ENCODE data around the gene SULT2B1. TPM values are rescaled to one million over a fixed set of nuclear protein-coding genes. Genes with fewer than 3 reads are reported as not detected.

Gene SULT2B1
- total RNA-seq, 2 experiments from 2014 or later = not detected

DNA sequence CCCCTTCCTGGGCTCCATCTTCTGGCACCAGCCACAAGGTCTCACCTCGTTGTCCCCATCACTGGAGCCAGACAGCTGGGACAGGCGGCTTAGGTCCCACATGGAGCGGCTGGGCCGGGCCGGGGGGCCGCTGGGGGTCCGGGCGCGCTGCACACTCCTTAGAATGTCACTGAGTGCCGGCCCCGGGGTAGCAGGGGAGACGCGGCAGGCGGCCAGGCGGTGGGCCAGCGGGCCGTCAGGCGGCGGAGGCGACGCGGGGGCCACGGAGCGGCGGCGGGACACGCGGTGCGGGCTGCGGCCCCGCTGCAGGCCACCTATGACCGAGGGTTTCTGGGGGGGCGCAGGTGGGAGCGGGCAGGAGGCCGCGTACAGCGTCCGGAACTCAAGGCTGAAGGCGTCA, 51.5 kb downstream of the SULT2B1 start:
- Mint-ChIP-seq H3K4me1 (no peaks in the 10 kb centered on the region), H3K4me3 (no peak overlapping the region), H3K36me3 (no peaks in the 10 kb centered on the region), H3K27ac (no peak overlapping the region), H3K27me3 (no peaks in the 10 kb centered on the region), H3K9me3 (ENCODE audit: low read depth) (no peaks in the 10 kb centered on the region)
- ATAC-seq (no peak), DNase-seq (no peak)
- CTCF ChIA-PET = interaction anchor here (1.0 kb wide), 1 partner anchor 97 kb away, joined by 3 read pairs; no protein-coding TSS in a partner anchor

- H3K36me3 Mint-ChIP-seq = no peaks in the 10 kb centered on the region
- H3K9me3 Mint-ChIP-seq (ENCODE audit: low read depth) = no peaks in the 10 kb centered on the region
- CTCF ChIA-PET = interaction anchor here (1.0 kb wide), 1 partner anchor 98 kb away, joined by 3 read pairs; no protein-coding TSS in a partner anchor
- no peaks in the 10 kb centered on the region for H3K27me3 Mint-ChIP-seq
- ATAC-seq (no peak), DNase-seq (no peak)
- H3K4me1 Mint-ChIP-seq = peaks cover under 1% of the 10 kb centered on the region
- no peak overlapping the region for H3K27ac Mint-ChIP-seq
- H3K4me3 Mint-ChIP-seq = no peak overlapping the region
Measured at GRCh38 chr19:48603850-48604249, 51.9 kb downstream of the SULT2B1 start.

- CTCF ChIA-PET = interaction anchor here (0.8 to 3.7 kb wide), 6 partner anchors 10 to 116 kb away, joined by 3 to 31 read pairs (median 14); no protein-coding TSS in a partner anchor
- Mint-ChIP-seq H3K27me3 (no peaks in the 10 kb centered on the region), H3K4me1 (peaks cover 2% of the 10 kb centered on the region), H3K27ac (no peak within 1 kb of the TSS), H3K4me3 (no peak within 1 kb of the TSS), H3K36me3 (no peaks in the 10 kb centered on the region), H3K9me3 (ENCODE audit: low read depth) (no peaks in the 10 kb centered on the region)
- DNase-seq = no peak
- ATAC-seq = no peak
Measured at GRCh38 chr19:48606463-48607358, 54.7 kb downstream of the SULT2B1 start, which contains the start of gene SPACA4. SPACA4 (plus strand) TSS chr19:48606742; CDS start chr19:48606979, 237 bp downstream.

GRCh38 chr19:48607359-48607755, 55.4 kb downstream of the SULT2B1 start:
- Mint-ChIP-seq H3K4me1 (peaks cover 2% of the 10 kb centered on the region), H3K27me3 (no peaks in the 10 kb centered on the region), H3K9me3 (ENCODE audit: low read depth) (no peaks in the 10 kb centered on the region), H3K27ac (no peak overlapping the region), H3K36me3 (no peaks in the 10 kb centered on the region), H3K4me3 (no peak overlapping the region)
- ATAC-seq = no peak
- DNase-seq = no peak
- CTCF ChIA-PET = interaction anchor here (0.8 to 3.7 kb wide), 5 partner anchors 10 to 117 kb away, joined by 3 to 31 read pairs (median 16); no protein-coding TSS in a partner anchor

DNA sequence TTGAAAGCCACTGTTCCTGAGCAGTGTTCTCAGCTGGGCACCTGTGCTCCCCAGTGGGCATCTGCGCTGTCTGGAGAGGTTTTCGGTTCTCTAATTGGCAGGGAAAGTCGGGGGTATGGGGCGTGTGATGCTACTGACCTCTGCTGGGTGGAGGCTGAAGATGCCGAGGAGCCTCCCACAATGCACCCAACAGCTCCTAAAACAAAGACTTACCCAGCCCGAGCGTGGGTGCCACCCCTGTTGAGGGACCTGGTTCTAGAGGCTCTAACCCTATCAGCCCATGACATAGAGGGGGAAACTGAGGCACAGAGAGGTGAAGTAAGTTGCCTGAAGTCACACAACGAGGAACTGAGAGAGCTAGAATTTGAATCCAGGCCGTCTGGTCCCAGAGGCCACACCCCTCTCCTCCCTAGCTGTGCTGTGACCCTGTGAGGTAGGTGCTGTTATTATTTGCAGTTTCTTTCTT, 56.9 kb downstream of the SULT2B1 start:
- H3K9me3 Mint-ChIP-seq (ENCODE audit: low read depth) = no peaks in the 10 kb centered on the region
- H3K27me3 Mint-ChIP-seq = no peaks in the 10 kb centered on the region
- H3K27ac Mint-ChIP-seq = peak overlapping the region; percentile 66
- no peaks in the 10 kb centered on the region for H3K36me3 Mint-ChIP-seq
- peaks cover 2% of the 10 kb centered on the region for H3K4me1 Mint-ChIP-seq
- peak; percentile 70 for DNase-seq
- CTCF ChIA-PET = interaction anchor here (0.7 to 3.7 kb wide), 22 partner anchors 8 to 1726 kb away, joined by 3 to 31 read pairs (median 4); partner anchors contain the start of genes RPL18 and SPHK2
- H3K4me3 Mint-ChIP-seq = no peak overlapping the region
- ATAC-seq = peak; percentile 83

GRCh38 chr19:48609571-48610108, 57.7 kb downstream of the SULT2B1 start:
- Mint-ChIP-seq H3K4me3 (no peak overlapping the region), H3K27me3 (no peaks in the 10 kb centered on the region), H3K4me1 (peaks cover 2% of the 10 kb centered on the region), H3K9me3 (ENCODE audit: low read depth) (no peaks in the 10 kb centered on the region), H3K36me3 (peaks cover 3% of the 10 kb centered on the region), H3K27ac (no peak overlapping the region)
- no peak for ATAC-seq
- CTCF ChIA-PET = interaction anchor here (0.7 to 3.7 kb wide), 16 partner anchors 7 to 341 kb away, joined by 3 to 31 read pairs (median 4); partner anchors contain the start of genes RPL18 and SPHK2
- no peak for DNase-seq

GRCh38 chr19:48611872-48612271, 59.9 kb downstream of the SULT2B1 start:
- Mint-ChIP-seq H3K36me3 (peaks cover 18% of the 10 kb centered on the region), H3K27me3 (no peaks in the 10 kb centered on the region), H3K27ac (no peak overlapping the region), H3K4me1 (peaks cover 11% of the 10 kb centered on the region), H3K9me3 (ENCODE audit: low read depth) (no peaks in the 10 kb centered on the region), H3K4me3 (no peak overlapping the region)
- CTCF ChIA-PET = interaction anchor here (1.6 kb wide), 1 partner anchor 22 kb away, joined by 4 read pairs; no protein-coding TSS in a partner anchor
- no peak for DNase-seq
- no peak for ATAC-seq

DNA sequence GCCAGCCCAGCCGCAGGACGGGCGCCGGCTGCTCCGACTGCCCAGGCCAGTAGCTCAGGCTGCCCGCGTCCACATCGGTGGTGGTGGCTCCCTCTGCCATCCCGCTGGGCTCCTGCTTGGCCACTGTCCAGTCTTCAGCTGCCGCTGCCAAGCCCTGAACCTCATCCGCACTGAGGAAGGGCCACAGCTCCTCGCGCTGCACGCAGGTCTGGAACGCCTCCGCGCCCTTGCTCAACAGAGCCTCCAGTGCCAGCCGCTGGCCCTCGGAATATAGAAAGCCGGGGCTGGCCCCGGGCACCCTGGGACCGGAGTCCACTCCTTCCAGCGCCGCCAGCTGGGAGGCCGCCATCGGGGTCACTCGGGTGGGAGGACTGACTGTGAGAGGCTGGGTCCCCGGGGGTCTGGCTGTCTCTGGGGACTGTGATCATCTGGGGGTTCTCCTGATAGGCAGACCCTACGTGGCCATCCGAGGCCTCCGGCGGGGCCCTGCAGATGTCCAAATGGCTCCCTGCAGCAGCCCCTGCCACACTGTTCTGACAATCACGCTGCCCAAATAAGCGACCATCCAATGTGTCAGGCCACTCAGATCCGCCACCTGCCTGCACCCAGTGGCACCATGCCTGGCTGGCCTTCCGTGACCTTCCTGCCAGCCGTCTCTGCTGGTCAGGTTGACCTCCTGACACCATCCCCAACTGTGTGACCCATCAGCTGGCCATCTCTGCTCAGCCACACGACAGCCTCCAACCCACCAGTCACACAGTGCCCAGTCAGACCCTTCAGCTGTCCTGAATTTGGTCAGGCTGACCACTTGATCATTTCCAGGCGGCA, 61.3 kb downstream of the SULT2B1 start:
- ATAC-seq = no peak
- CTCF ChIA-PET = interaction anchor here (1.2 to 1.6 kb wide), 2 partner anchors 24 to 107 kb away, joined by 3 to 4 read pairs; no protein-coding TSS in a partner anchor

DNA sequence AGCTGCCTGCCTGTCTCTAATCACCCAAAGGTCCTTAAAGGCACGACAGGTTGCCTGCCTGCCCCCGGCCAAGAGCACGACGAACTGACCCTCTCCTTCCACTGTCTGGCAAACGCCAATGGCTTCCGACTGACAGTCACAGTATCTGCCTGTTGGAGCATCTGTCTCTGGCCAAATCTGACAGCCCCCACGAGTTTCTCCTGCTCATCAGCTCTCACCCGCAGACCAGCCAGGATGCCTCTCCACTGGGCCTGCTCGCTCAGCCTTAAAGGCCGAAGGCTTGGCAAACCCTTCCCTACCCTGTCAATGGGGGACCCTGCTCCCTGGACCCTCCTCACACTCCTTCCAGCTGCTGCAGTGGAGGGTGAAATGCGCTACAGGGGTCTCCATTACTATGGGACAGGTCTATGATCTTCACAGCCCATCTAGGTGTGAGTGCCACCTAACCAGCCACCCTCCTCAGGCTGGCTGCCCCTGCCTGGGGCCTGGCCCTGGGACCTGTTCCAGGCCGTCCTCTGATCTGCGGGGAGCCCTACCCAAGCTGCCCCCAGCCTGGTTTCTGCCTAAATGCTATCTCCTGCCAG, 62.0 kb downstream of the SULT2B1 start:
- Mint-ChIP-seq H3K4me1 (peaks cover 23% of the 10 kb centered on the region), H3K4me3 (no peak overlapping the region), H3K9me3 (ENCODE audit: low read depth) (no peaks in the 10 kb centered on the region), H3K27ac (no peak overlapping the region), H3K27me3 (no peaks in the 10 kb centered on the region), H3K36me3 (peaks cover 35% of the 10 kb centered on the region)
- ATAC-seq (no peak), DNase-seq (no peak)
- CTCF ChIA-PET = interaction anchor here (1.6 kb wide), 1 partner anchor 25 kb away, joined by 3 read pairs; no protein-coding TSS in a partner anchor

More for the DNA sequence above, 61.3 kb downstream of the SULT2B1 start:
- Mint-ChIP-seq H3K36me3 (peaks cover 30% of the 10 kb centered on the region), H3K4me3 (no peak overlapping the region), H3K27ac (no peak overlapping the region), H3K9me3 (ENCODE audit: low read depth) (no peaks in the 10 kb centered on the region), H3K27me3 (no peaks in the 10 kb centered on the region), H3K4me1 (peaks cover 25% of the 10 kb centered on the region)
- DNase-seq = no peak

- H3K36me3 Mint-ChIP-seq = peaks cover 37% of the 10 kb centered on the region
- no peaks in the 10 kb centered on the region for H3K27me3 Mint-ChIP-seq
- CTCF ChIA-PET = interaction anchor here (1.6 kb wide), 1 partner anchor 26 kb away, joined by 3 read pairs; no protein-coding TSS in a partner anchor
- H3K4me1 Mint-ChIP-seq = peaks cover 25% of the 10 kb centered on the region
- H3K27ac Mint-ChIP-seq = no peak within 1 kb of the TSS
- H3K9me3 Mint-ChIP-seq (ENCODE audit: low read depth) = no peaks in the 10 kb centered on the region
- ATAC-seq = no peak
- DNase-seq = no peak
- H3K4me3 Mint-ChIP-seq = no peak within 1 kb of the TSS
Measured at GRCh38 chr19:48614436-48615230, 62.7 kb downstream of the SULT2B1 start, which contains the start of gene FAM83E. FAM83E (minus strand) TSS chr19:48615076; CDS start chr19:48613372, 1,704 bp downstream.

GRCh38 chr19:48615231-48616040, 63.5 kb downstream of the SULT2B1 start:
- DNase-seq (no peak), ATAC-seq (no peak)
- no peaks in the 10 kb centered on the region for H3K9me3 Mint-ChIP-seq (ENCODE audit: low read depth)
- H3K27me3 Mint-ChIP-seq = no peaks in the 10 kb centered on the region
- H3K36me3 Mint-ChIP-seq = peaks cover 42% of the 10 kb centered on the region
- no peak overlapping the region for H3K27ac Mint-ChIP-seq
- peaks cover 33% of the 10 kb centered on the region for H3K4me1 Mint-ChIP-seq
- H3K4me3 Mint-ChIP-seq = no peak overlapping the region
- CTCF ChIA-PET = interaction anchor here (2.6 kb wide), 1 partner anchor 7 kb away, joined by 12 read pairs; no protein-coding TSS in a partner anchor
